Spleen (tissue), 11 donors: Measurements from ENCODE around the gene GPR158. TPM values are rescaled to one million over a fixed set of nuclear protein-coding genes. Genes with fewer than 3 reads are reported as not detected.

Experiments used
- DNase-seq: peaks from one replicate; pipeline ENCODE4 v3.0.0-alpha.2; 2020
- H3K27ac ChIP-seq, 8 donors: fragments of 200-600 bp; sonication (generic) in 7 of 8; 1 replicate in 4 of 8; 2 replicates in 4 of 8; pipeline versions ENCODE4 v1.5.0 to v1.8.0; 2016 to 2021; ENCODE audit warnings: inconsistent platforms in 4 of 8, mild to moderate bottlenecking in 4 of 8, moderate library complexity in 1 of 8
- H3K27me3 ChIP-seq, 7 donors: fragments of 200-600 bp; sonication (generic) in 6 of 7; replicated peaks in 1 of 7; 1 replicate in 4 of 7; 2 replicates in 3 of 7; pipeline versions ENCODE4 v1.5.0 to v1.8.0; 2016 to 2021; ENCODE audit warnings: inconsistent platforms in 3 of 7, mild to moderate bottlenecking in 1 of 7
- H3K36me3 ChIP-seq, 6 donors: fragments of 200-600 bp; sonication (generic) in 5 of 6; 1 replicate in 4 of 6; 2 replicates in 2 of 6; pipeline versions ENCODE4 v1.5.0 to v1.8.0; 2016 to 2021; ENCODE audit warnings: inconsistent platforms in 2 of 6
- H3K4me1 ChIP-seq, 6 donors: fragments of 200-600 bp; sonication (generic) in 5 of 6; 1 replicate in 3 of 6; 2 replicates in 3 of 6; pipeline versions ENCODE4 v1.5.0 to v1.8.0; 2016 to 2021; ENCODE audit warnings: inconsistent platforms in 3 of 6
- H3K4me3 ChIP-seq, 8 donors: fragments of 200-600 bp; sonication (generic) in 7 of 8; 1 replicate in 4 of 8; 2 replicates in 4 of 8; pipeline versions ENCODE4 v1.5.0 to v1.8.0; 2016 to 2021; ENCODE audit warnings: inconsistent platforms in 4 of 8, mild to moderate bottlenecking in 4 of 8, moderate library complexity in 2 of 8
- H3K9me3 ChIP-seq, 8 donors: fragments of 200-600 bp; sonication (generic) in 7 of 8; 1 replicate in 4 of 8; 2 replicates in 4 of 8; pipeline versions ENCODE4 v1.5.0 to v1.8.0; 2016 to 2021; ENCODE audit warnings: inconsistent platforms in 4 of 8
- POLR2A ChIP-seq, 3 donors: fragments of 450-650 bp; IDR thresholded peaks; one replicate each; pipeline ENCODE4 v1.5.1; 2017; ENCODE audit warnings: antibody characterized with exemption in 3 of 3, mild to moderate bottlenecking in 1 of 3
- POLR2AphosphoS5 ChIP-seq, 3 donors: sonication (generic); formaldehyde crosslinking; IDR thresholded peaks; one replicate each; pipeline ENCODE4 v1.5.1; 2017; ENCODE audit warnings: antibody characterized with exemption in 3 of 3
- WGBS, 5 donors: extraction: QIAGEN DNeasy Blood & Tissue Kit in 3 of 5; methylation state at CpG; one replicate each; pipeline versions ENCODE4 v1.1.5 to v1.1.7; 2013 to 2018; 5-methylcytosine and 5-hydroxymethylcytosine counted together
- intact Hi-C: fragments of 100-400 bp; cut with DNase I; formaldehyde crosslinking; loops from one replicate; pipeline ENCODE4 v1.15.0; 2023; ENCODE audit warnings: low total_unique reads
- polyA plus RNA-seq, 3 donors: library from polyadenylated mRNA; stranded (reverse); fragments of 200-250 nt; gene quantifications; one replicate each; pipeline ENCODE4 v1.2.1, GENCODE V29; 2013
- total RNA-seq, 7 donors: library from RNA; depleted of rRNA in 3 of 7; stranded (reverse); fragments of >200 nt in 3 of 7; fragmentation: NEBNext Ultra II Directional in 4 of 7; extraction: Animal tissue kit (Norgen Biotek cat#: 25700) in 4 of 7; gene quantifications; one replicate each; pipeline versions ENCODE4 v1.1.0 to v1.2.1, GENCODE V29; 2016 to 2021
- TF ChIP-seq, protein P1 (sequence below), 11 experiments: fragments of 200-600 bp in 7 of 11; fragments of 450-650 bp in 4 of 11; sonication (generic) in 4 of 11; IDR thresholded peaks in 8 of 11; conservative IDR thresholded peaks in 3 of 11; 1 replicate in 7 of 11; 2 replicates in 4 of 11; pipeline versions ENCODE4 v1.4.0 to v1.8.0; 2016 to 2021; ENCODE audit warnings: antibody characterized with exemption in 11 of 11, inconsistent platforms in 4 of 11, mild to moderate bottlenecking in 1 of 11
- donor health status: healthy with polysubstance abuse.
- donor health status: DM: no; HTN: no; CAD: no; lungs with moderate emphysema.
- donor health status: DM: no; HTN: no; CAD: no.
- donor health status: Bipolar disorder and iron deficiency.
- donor health status: healthy.
- donor health status: DM: no; HTN: no; CAD: no.
- donor health status: DM: yes; HTN: yes; CAD: no.

The GPR158 gene
- total and polyA plus RNA-seq, 10 donors, result 0.03 to 0.79 (median 0.16) TPM

DNA sequence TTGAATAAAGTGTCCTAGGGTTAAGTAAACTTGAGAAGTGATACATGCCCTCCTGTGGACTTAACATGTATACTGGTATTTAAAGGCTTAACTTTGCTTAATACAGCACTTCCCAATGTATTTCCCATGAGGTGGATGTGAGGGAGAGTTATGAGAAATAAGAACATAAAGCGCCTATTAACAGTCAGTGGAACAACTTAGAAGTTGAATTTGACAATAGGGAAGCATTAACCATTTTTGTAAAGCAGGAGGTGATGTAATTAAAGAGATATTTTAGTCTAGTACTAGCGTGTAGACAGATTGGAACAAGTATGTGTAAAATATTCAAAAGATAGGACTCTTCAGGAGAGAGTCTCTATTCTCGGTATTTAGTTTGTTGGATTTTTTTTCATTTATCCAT is 322.4 kb downstream of the GPR158 start:
- no peaks in the 10 kb centered on the region for H3K36me3 ChIP-seq
- H3K27me3 ChIP-seq, result no peaks in the 10 kb centered on the region
- H3K4me1 ChIP-seq, result no peaks in the 10 kb centered on the region
- H3K4me3 ChIP-seq, result no peak overlapping the region
- TF ChIP-seq POLR2A (IDR thresholded peaks at IDR 0.05), result no peak
- TF ChIP-seq, protein P1, sequence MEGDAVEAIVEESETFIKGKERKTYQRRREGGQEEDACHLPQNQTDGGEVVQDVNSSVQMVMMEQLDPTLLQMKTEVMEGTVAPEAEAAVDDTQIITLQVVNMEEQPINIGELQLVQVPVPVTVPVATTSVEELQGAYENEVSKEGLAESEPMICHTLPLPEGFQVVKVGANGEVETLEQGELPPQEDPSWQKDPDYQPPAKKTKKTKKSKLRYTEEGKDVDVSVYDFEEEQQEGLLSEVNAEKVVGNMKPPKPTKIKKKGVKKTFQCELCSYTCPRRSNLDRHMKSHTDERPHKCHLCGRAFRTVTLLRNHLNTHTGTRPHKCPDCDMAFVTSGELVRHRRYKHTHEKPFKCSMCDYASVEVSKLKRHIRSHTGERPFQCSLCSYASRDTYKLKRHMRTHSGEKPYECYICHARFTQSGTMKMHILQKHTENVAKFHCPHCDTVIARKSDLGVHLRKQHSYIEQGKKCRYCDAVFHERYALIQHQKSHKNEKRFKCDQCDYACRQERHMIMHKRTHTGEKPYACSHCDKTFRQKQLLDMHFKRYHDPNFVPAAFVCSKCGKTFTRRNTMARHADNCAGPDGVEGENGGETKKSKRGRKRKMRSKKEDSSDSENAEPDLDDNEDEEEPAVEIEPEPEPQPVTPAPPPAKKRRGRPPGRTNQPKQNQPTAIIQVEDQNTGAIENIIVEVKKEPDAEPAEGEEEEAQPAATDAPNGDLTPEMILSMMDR (IDR thresholded peaks at IDR 0.05 in 8 of 11, conservative IDR thresholded peaks at IDR 0.05 in 3 of 11), result no peak
- TF ChIP-seq POLR2AphosphoS5 (IDR thresholded peaks at IDR 0.05), result no peak
- DNase-seq, result no peak
- 76 to 89% (median 84%) methylated on average over 3 of the region's 3 CpGs for WGBS, 5 donors
- no peak overlapping the region for H3K27ac ChIP-seq
- H3K9me3 ChIP-seq, result no peaks in the 10 kb centered on the region
- intact Hi-C loops, result no loop called here

DNA sequence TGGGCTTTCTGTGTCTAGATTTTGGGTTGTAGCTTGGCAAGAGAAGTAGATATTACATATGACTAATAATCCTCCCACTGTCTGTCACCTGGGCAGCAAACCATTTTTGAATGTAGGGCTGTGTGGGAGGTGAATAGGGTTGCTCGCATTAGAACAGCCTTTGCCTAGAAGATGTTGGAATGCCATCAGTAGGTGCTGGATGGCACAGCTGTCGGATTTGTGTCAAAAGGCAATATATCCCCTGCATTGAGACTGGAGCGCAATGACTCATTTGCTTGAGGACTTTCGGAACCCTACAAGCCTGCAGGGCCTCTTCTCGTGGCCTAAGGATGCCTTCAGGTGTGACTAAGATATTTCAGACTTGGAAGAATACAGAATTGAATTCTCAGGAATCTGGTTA is 323.8 kb downstream of the GPR158 start:
- TF ChIP-seq POLR2AphosphoS5 (IDR thresholded peaks at IDR 0.05) (no peak), POLR2A (IDR thresholded peaks at IDR 0.05) (no peak)
- DNase-seq, result no peak
- Histone ChIP-seq H3K27me3 (no peaks in the 10 kb centered on the region), H3K27ac (no peak overlapping the region), H3K9me3 (no peaks in the 10 kb centered on the region), H3K4me1 (no peaks in the 10 kb centered on the region), H3K4me3 (no peak overlapping the region), H3K36me3 (no peaks in the 10 kb centered on the region)
- WGBS, 5 donors, result 68 to 79% (median 77%) methylated on average over 5 of the region's 5 CpGs
- intact Hi-C loops, result no loop called here

DNA sequence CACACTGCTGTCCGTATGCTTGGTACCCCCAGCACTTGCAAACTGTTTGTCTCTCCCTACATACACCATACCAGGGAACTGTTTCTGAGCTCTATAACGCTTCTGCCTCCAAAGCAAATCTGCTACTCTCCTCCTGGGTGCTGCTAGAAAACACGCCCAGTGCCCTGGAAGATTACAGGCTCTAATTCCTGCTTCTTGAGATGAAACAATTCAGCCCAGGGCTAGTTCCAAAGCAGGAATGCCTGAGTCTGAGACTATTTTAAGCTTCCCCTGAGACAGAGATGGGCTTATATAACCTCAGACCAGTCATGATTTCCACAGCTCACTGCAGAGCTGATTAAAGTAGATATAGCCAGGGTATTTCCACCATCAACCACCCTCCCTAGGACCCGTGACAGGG is 327.1 kb downstream of the GPR158 start:
- TF ChIP-seq, protein P1 (IDR thresholded peaks at IDR 0.05 in 8 of 11, conservative IDR thresholded peaks at IDR 0.05 in 3 of 11), result no peak
- no peak for TF ChIP-seq POLR2AphosphoS5 (IDR thresholded peaks at IDR 0.05)
- no peak for TF ChIP-seq POLR2A (IDR thresholded peaks at IDR 0.05)
- Histone ChIP-seq H3K27me3 (no peaks in the 10 kb centered on the region), H3K9me3 (no peaks in the 10 kb centered on the region), H3K4me1 (no peaks in the 10 kb centered on the region), H3K36me3 (no peaks in the 10 kb centered on the region), H3K27ac (no peak overlapping the region), H3K4me3 (no peak overlapping the region)
- intact Hi-C loops, result no loop called here
- 66 to 76% (median 70%) methylated on average over 4 of the region's 4 CpGs for WGBS, 5 donors
- DNase-seq, result no peak

DNA sequence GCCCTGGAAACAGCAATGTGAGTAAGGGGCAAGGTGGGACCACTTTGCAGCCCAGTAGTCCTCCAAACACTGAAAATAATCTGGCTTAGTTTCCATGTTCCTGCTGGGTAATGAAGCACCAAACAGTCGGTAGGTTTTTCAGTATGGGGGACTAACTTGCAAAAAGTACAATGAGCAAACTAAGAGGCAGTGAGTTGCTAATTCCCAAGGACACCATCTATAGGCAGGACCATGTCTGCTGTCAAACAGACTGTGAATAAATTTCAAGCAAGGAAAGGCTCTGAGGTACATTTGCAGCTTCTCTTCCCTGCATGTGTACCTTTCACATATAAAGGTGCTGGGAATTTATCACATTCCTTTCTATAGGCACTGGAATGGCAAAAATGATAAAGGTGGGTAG is 327.7 kb downstream of the GPR158 start:
- Histone ChIP-seq H3K9me3 (no peaks in the 10 kb centered on the region), H3K4me1 (no peaks in the 10 kb centered on the region), H3K36me3 (no peaks in the 10 kb centered on the region), H3K4me3 (no peak overlapping the region), H3K27ac (no peak overlapping the region), H3K27me3 (no peaks in the 10 kb centered on the region)
- TF ChIP-seq POLR2AphosphoS5 (IDR thresholded peaks at IDR 0.05) (no peak), POLR2A (IDR thresholded peaks at IDR 0.05) (no peak)
- TF ChIP-seq, protein P1 (IDR thresholded peaks at IDR 0.05 in 8 of 11, conservative IDR thresholded peaks at IDR 0.05 in 3 of 11), result no peak
- intact Hi-C loops, result no loop called here
- no peak for DNase-seq
- WGBS, 5 donors, result 42 to 82% (median 67%) methylated on average over 1 of the region's 1 CpG

DNA sequence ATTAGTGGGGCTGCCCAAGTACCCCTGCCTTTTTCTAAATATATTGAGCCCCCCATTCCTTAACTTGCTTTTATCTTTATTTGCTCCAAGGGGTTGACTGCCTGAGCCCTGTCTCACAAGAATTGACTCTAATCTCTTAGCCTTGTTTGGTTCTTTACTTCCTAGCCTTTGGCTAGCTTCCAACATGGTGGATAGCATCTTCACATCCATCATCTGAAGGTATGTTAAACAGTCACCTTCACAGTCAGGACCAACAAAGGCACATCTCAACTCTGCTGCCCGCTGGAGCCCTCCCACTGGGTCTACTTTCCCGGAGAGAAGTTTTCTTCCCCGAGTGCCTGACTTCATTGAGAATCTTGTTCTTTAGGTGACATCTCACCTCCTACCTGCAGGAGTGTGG is 329.5 kb downstream of the GPR158 start:
- TF ChIP-seq POLR2A (IDR thresholded peaks at IDR 0.05), result no peak
- TF ChIP-seq, protein P1 (IDR thresholded peaks at IDR 0.05 in 8 of 11, conservative IDR thresholded peaks at IDR 0.05 in 3 of 11), result no peak
- no peak for TF ChIP-seq POLR2AphosphoS5 (IDR thresholded peaks at IDR 0.05)
- Histone ChIP-seq H3K27me3 (no peaks in the 10 kb centered on the region), H3K27ac (no peak overlapping the region), H3K36me3 (no peaks in the 10 kb centered on the region), H3K4me1 (no peaks in the 10 kb centered on the region), H3K4me3 (no peak overlapping the region), H3K9me3 (no peaks in the 10 kb centered on the region)
- WGBS, 5 donors, result 80 to 90% (median 84%) methylated on average over 3 of the region's 3 CpGs
- no peak for DNase-seq
- intact Hi-C loops, result no loop called here
